ENCODE data around the gene MMP7.

Gene MMP7

GRCh38 chr11:102491969-102492368, 38.6 kb downstream of the MMP7 start:
- no peak for DNase-seq

GRCh38 chr11:102489186-102490145, 41.1 kb downstream of the MMP7 start:
- DNase-seq: no peak

GRCh38 chr11:102488208-102488607, 42.3 kb downstream of the MMP7 start:
- no peak for DNase-seq

- no peak for DNase-seq
Observed at GRCh38 chr11:102487214-102487613, 43.3 kb downstream of the MMP7 start.

- DNase-seq: no peak
Observed at GRCh38 chr11:102486584-102486983, 44.0 kb downstream of the MMP7 start.

GRCh38 chr11:102485095-102485722, 45.3 kb downstream of the MMP7 start:
- no peak for DNase-seq

GRCh38 chr11:102482433-102482832, 48.1 kb downstream of the MMP7 start:
- no peak for DNase-seq

- DNase-seq: no peak
Observed at GRCh38 chr11:102479733-102480132, 50.8 kb downstream of the MMP7 start.

GRCh38 chr11:102478673-102479299, 51.8 kb downstream of the MMP7 start:
- no peak for DNase-seq

- DNase-seq: no peak
Observed at GRCh38 chr11:102476812-102477211, 53.7 kb downstream of the MMP7 start.

- DNase-seq: no peak
Observed at GRCh38 chr11:102476069-102476468, 54.5 kb downstream of the MMP7 start.

- DNase-seq: no peak
Observed at GRCh38 chr11:102473543-102473942, 57.0 kb downstream of the MMP7 start.

- no peak for DNase-seq
Observed at GRCh38 chr11:102472127-102472526, 58.4 kb downstream of the MMP7 start.

- DNase-seq: no peak
Observed at GRCh38 chr11:102471474-102471873, 59.1 kb downstream of the MMP7 start.
